ENCODE results near the gene FRYL.

- no peak for TF ChIP-seq CTCF (conservative IDR thresholded peaks at IDR 0.05; ENCODE audit: low read length)
- no peak for TF ChIP-seq EZH2phosphoT487 (IDR thresholded peaks at IDR 0.05; ENCODE audit: borderline replicate concordance)
Measured at GRCh38 chr4:48669086-48669485, 111.0 kb downstream of the FRYL start.

Data from Loucy (cell line).